Activated T-helper 1 cell treated with anti-CD3 and anti-CD28 coated beads, Interleukin-2, amount 50 U/mL, for 16 hours (primary cell): Measurements from ENCODE around the gene KCNS1.
"Not testable (repeated sequence)": the region's sequence is repeated elsewhere in the genome, so short reads cannot be mapped to it uniquely, and the experiment has no call there.

ENCODE experiments used
- DNase-seq, 2 donors: peaks; one replicate each; pipeline ENCODE4 v3.0.0-alpha.2; 2020; ENCODE audit warnings: low read depth in 1 of 2, low spot score in 1 of 2

Gene KCNS1, protein sequence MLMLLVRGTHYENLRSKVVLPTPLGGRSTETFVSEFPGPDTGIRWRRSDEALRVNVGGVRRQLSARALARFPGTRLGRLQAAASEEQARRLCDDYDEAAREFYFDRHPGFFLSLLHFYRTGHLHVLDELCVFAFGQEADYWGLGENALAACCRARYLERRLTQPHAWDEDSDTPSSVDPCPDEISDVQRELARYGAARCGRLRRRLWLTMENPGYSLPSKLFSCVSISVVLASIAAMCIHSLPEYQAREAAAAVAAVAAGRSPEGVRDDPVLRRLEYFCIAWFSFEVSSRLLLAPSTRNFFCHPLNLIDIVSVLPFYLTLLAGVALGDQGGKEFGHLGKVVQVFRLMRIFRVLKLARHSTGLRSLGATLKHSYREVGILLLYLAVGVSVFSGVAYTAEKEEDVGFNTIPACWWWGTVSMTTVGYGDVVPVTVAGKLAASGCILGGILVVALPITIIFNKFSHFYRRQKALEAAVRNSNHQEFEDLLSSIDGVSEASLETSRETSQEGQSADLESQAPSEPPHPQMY

DNA sequence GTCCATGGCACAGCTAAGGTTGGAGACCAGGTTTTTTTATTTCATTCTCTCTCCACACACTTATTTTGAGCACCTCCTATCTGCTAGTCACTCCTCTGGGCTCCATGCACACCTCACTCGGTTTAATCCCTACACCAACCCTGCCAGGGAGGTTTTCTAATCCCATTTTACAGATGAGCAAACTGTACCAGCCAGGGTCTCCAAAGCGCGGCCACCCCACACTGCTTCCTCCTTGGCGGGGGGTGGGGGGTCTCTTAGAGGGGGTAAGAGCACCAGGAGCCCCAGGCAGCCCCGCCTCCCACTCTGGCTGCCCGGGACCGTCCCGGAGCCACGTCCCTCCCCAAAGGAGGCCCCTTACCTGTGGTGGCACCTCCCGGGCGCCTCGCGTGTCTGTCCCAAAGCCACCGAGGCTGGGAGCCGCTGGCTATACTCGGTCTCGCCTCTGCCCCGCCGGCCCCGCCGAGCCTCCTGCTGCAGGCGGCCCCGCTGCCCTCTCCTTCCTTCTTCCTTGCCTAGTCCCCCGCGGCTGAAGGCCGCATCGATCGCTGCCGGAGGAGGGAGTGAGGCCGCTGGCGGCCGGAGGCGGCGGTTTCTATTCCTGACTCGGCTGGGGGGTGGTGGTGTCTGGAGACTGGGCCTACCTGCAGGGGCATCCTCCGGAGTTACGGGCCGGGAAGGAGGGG, at the start of gene KCNS1:
Gene KCNS1, minus strand, starts transcription at position 565 of the 683 bp plus-strand sequence. CDS start 1,891 bp downstream, outside the sequence.
- DNase-seq = no peak

DNA sequence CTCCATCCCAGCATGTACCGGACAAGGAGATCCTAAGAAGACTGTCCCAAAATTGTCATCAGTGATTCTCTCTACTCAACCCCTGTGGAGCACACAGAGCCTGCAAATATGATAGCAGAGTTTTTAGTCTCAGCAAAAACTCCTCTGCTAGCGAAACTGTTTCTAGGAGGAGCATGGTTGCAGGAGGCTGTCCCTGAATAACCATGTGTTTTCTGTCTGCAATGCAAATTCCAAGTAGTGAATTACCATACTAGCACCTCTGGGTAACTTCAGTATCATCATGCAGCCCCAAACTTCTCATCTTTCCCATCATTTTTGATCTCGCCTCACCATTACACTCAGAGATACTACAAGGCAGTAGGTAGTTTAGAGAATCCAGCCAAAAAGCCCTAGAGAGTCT, 48.1 kb upstream of the KCNS1 start:
- no peak for DNase-seq

DNA sequence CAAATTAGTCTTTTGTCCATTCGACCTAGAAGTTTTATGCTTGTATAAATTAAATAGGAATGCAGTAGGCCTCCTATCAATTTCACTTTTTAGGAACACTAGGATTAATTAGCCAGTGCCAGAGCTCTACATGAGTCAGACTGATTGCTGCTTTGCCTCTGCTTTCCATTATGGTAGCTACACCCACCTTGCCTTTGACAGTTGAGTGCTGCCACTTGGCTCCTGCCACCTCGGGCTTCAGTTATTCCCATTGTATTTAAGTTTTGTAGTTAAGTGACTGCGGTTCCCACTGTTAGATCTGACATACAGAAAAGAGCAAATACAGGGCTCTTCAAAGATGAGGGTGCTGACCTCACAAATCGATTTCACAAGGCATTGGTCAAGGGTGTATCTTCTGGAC, 39.9 kb upstream of the KCNS1 start:
- DNase-seq = no peak

DNA sequence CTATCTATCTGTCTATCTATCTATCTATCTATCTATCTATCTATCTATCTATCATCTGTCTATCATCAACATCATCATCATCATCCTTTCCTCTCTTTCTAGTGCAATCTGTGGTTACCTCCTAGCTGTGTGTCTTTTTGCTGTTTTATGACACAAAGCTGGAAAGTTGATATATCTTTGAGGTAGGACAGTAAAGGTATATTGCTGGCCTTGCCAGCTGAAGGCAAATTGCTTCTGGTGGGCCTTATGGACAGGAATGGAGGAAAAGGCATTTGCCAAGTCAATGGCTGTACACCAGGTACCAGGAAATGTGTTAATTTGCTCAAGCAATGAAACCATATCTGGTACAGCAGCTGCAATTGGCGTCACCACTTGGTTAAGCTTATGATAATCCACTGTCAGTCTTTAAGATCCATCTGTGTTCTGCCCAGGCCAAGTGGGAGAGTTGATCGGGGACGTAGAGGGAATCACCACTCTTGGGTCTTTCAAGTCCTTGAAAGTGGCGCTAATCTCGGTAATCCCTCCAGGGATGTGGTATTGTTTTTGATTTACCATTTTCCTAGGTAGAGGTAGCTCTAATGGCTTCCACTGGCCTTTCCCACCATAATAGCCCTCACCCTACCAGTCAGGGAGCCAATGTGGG, 38.9 kb upstream of the KCNS1 start:
- not testable (repeated sequence) for DNase-seq

DNA sequence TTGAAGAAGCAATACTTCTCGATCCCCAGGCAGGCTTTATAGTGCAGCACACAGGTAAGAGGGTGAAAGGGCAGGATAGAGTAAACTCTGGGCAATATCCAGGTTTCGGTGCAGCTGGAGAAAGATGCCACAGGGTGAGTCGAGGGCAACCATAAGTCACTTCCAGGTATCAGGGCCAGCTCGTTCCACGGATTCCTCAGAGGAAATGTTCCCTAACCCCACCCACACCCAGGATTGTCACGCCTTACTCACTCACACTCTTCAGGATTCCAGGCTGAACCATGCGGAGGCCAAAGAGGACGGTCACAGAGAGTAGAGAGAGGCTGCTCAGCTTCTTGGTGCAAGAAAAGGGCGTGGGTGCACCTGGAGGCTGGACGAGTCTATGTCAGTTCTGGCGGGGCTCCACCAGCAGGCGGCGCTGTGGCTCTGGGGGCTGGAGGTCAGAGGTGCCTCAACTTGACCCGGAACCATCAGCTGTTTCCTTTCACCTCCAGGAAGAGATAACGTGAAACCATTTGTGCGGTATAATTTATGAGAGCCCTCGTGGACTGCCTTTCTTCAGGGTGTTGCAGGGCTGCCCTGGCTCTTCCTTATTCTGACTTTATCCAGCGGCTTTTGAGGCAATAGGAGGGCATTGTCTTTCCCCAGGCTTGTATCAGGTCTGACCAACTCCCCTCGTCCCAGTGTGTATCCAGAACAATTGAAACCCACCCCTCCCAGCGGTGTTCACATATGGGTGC, 37.8 kb upstream of the KCNS1 start:
- DNase-seq = peak in 1 of 2 donors; percentile 36

DNA sequence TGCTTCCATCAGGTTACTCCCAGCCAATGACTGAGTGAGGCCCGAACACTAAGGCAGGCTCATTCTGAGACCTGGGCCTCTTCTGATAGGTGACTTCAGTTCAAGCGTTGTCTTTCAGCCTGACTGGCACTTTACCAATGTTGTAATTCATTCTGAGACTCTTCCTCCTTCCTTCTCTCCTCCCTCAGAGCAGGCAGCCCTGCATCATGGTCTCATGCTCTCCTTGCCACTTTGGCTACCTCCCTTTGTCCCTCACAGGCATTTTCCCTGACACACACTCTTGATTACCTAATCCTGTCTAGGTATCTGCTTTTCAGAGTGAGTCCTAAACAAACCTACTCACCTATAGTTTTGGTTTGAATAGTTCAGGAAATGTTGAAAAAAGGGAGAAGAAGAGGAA, 36.0 kb upstream of the KCNS1 start:
- no peak for DNase-seq

DNA sequence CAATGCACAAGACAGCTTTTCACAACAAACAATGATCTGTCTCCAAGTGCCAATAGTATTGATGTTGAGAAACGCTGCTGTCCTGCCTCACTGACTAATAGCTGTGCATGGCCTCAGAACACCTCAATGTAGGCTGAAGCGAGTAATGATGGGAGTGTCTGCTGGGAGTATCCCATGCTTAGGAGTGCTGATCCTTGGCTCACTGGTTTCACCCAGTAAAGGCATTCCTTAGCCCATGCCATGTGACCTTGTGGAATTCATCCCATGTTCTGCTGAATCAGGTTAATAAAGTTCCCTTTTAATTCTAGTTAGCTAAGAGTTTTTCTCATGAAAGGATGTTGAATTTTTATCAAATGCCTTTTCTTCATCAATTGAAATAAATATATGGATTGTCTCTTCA, 27.2 kb upstream of the KCNS1 start:
- DNase-seq = no peak

DNA sequence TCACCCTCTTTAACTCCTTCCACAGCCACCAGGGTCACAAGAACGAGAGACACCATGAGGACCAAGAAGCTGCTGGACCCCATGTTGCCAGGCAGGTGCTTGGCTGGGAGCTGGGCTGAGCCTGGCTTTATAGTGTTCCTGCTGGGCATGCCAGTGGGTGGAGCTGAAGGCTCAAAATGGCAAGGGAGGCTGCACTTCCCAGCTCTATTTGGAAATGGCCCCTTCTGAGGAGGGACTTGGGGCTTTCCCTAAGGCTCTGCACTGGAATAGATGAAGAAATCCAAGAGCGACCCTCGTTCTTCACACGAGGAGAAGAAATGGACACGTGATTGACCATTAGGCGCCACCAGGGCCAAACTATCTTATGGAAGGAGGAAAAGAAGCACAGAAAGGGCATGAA, 23.4 kb upstream of the KCNS1 start, which contains the start of gene WFDC12:
Gene WFDC12, minus strand, starts transcription at position 101 of the 400 bp plus-strand sequence. Its CDS starts 18 bp downstream, at position 83.
- no peak for DNase-seq

DNA sequence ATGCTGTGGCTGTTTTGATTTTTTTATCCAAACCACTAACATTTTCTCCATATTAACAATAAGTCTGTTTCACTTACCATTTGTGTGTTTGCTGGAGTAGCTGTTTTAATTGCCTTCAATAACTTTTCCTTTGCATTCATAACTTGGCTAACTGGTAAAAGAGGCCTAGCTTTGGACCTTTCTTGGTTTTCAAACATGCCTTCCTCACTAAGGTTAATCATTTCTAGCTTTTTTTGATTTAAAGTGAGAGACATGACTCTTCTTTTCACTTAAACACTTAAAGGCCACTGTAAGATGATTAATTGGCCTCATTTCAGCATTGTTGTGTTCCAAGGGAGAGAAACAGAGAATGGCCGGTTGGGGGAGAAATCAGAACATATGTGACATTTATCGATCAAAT, 20.5 kb upstream of the KCNS1 start:
- DNase-seq = no peak

DNA sequence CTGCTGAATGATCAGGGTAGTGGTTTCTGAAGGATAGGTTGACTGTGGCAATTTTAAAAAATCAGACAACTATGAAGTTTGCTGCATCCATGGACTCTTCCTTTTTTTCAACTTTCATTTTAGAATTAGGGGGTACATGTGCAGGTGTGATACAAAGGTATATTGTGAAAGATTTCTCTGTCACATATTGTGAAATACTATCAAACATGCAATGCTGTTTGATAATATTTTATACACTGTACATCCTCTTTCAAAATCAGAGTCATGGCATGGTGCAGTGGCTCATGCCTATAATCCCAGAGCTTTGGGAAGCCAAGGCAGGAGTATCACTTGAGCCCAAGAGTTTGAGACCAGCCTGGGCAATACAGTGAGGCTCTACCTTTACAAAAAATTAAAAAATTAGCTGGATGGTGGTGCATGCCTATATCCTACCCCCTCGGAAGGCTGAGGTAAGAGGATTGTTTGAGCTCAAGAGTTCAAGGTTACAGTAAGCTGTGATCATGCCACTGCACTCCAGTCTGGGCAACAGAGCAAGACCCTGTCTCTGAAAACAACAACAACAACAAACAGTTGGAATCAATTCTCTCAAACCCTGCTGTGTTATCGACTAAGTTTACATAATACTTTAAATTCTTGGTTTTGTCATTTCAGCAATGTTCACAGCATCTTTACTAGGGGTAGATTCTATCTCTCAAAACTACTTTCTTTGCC, 18.8 kb upstream of the KCNS1 start:
- no peak for DNase-seq

DNA sequence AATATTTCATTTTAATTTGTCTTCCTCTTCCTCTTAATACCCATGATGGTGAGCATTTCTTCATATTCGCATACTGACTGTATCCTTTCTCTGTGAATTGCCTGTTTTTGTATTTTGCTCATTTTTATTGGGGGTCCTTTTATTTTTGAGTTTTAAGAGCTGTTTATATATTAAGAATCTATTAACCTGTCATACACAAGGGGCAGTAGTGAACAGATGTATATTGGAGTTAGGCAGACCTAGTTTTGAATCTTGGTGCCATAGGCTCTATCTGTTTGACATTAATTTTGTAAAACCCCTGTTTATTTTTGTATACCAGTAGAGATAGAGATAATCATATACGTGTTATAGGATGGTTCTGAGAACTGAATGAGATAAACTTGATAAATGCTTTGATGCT, 17.1 kb upstream of the KCNS1 start:
- no peak for DNase-seq

DNA sequence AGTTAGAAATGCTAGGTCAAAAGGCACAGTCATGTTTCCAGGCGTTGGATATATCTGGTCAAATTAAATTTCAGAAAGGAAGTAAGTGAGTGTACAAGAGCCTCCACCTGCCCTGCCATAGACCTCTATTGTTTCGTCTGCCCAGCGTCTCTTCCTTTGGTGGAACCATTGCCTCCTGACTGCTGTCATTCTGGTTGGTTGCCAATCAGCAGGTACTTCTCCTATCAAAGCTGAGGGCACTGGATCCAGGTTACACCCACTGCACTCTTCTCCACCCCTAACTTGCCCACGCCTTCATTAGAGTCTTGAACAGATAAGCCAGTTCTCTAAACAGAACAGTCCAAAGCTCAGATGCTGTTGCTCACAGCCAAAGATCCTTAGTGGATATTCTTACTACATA, 16.7 kb upstream of the KCNS1 start:
- DNase-seq = no peak

DNA sequence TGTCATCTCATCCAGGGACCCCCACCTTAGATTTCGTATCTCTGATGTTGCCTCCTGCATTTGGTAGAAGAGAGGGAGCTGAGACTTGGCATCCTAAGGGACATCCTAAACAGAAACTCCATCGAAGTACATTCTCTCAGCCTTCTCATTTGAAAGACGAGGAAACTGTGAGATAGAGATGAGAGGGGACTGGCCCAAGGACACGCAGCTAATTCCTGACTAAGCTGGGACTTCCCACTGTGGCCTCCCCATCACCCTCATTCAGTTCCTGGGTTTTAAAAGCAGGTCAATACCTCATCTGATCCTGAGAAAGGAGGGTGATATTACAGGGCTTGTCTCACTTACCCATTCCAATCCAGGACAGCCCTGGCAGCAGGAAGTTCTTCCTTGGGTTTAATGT, 14.9 kb upstream of the KCNS1 start:
- no peak for DNase-seq

DNA sequence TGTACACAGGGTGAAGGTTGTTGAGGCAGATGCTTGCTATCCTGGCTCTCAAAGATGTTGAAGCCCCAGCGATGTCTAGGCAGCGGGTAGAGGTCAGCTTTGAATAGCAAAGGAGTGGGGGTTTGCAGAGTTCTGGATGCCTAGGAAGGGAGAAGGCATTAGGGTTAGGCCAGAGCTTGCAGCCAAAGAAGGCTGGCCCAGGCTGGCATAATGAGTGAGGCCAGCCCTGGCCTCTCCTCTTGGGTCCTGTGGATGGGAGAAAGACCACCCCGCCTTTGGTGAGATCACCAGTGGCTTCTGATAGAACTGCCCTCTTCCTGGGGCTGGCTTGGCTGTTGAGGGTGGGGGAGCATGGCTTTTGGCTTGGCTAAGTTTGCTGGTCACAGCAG, 14.5 kb upstream of the KCNS1 start:
- no peak for DNase-seq

DNA sequence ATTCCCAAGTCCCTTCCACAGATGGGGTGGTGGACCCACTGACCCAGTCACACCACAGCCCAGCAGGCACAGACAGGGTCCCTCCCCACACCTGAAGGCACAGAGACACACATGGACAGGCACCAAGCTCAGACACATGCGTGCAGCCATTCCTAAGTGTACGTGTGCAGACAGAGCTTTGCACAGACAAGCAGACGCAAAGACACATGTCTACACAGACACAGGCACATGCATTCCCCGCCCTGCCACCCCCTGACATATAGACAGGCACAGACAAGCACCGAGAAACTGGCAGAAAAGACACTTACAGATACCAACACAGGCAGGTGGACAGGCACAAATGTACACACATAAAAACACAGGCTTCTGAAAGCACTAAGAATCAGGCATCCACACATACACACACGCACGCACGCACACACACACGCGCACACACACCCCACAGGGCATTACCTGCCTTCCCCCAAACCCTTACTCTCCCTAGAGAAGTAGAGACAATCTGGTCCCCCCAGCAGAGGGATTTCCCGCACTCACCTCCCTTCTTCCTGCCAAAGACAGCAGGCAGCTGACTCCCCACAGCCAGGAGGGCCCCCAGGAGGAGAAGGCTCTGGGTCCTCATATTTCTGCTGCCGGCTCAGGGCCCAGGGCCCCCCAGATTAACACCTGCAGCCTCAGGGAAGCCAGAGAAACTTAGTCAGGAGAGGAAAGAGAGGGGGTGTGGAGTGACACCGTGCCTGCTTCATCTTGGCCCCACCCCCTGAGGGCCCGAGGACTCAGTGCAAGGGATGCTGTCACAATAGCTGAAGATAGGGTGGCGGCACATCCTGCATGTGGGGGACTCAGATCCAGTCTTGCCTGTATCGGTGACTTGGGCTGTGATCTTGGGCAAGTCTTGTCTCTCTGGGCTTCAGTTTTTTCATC, 13.8 kb upstream of the KCNS1 start, which contains the start of gene WFDC5:
Gene WFDC5, minus strand, starts transcription at position 710 of the 921 bp plus-strand sequence. Its CDS starts 91 bp downstream, at position 619.
- no peak for DNase-seq

DNA sequence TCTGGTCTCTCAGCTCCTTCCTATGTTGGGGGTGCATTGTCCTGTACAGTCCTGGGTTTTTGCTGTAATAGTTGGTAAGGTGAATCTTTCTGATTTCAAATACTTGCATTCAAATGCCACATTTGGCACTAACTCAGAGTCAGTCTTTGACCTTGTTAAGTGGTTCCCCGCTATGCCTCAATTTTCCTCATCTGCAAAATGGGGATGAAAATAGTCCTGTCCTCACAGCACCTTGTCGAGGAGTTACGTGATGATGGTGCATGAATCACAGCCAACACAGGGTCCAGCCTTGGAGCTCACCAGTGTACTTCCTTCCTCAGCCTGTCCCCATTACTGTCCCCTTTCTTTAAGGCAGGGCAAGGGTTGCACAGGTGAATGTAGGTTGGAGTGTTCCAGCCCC, 12.9 kb upstream of the KCNS1 start:
- DNase-seq = no peak

DNA sequence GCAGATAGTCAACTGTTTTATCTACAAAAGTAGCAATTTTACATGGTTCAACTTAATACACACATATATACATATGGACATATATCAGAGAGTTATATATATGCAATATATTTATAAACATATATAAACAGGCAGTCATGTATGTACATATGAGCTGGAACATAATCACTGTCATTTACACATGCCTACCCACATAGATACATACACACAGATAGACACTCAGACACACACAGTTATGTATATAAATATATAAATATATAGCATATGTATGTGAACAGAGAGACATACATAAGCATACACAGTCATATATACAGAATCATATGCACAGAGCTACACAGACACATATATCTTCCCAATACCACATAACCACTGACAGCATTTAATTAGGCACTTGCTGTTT, 11.8 kb upstream of the KCNS1 start:
- no peak for DNase-seq

DNA sequence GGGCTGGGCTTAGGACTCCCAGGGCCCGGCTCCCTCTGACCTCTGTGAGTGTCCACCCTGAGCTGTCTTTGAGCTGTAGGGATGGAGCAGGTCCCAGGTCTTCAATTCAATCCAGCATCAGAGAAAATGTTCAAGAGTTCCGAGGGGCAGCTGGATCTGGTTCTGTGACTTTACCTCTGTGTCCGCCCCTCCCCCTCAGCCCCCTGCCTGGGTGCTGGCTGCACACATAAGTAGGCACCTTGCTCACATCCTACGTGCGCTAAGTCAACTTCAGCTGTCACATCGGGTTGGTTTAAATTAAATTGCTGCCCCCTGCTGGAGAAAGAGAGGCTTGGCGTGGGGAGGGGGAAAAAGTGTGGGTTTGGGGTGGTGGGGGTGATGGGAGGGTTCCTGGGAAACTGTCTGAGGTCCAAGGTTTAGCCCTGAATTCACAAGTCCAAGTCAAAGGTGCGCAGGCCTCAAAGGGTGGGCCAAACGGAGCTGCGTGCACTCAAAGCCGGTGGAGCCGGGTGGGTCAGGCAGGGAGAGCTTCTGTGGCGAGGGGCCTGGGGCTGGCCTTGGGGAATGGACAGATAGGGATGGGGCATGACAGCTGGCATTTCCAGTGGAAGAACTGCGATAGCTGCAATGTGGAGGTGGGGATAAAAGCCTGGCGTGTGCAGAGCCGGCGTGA, 11.0 kb upstream of the KCNS1 start:
- no peak for DNase-seq

DNA sequence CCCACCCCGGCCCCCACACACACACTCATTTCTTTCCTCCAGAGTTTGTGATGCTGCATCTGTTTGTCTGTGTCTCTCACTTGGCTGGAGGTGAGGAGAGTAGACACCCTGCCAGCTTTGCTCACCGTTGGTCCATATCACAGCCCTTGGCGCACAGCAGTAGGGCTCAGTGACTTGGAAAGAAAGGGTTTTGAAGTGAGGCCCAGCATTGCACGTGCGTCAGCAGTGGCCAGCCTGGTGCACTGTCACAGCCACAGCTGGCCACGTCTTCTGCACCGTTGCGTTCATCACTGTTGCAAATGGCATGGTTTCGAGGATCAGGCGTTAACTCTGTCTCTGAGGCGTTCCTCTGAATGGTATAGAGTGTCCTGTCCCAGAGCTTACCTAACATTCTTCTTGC, 10.4 kb upstream of the KCNS1 start:
- DNase-seq = no peak
